DLD1 (cell line): ENCODE measurements around the gene SINHCAF.
"Not testable (repeated sequence)": the region's sequence is repeated elsewhere in the genome, so short reads cannot be mapped to it uniquely, and the experiment has no call there.

Experiments used
- in situ Hi-C: cut with HindIII; loops from 2 replicates; pipeline ENCODE4 v1.10.0; 2017; ENCODE audit warnings: low sequenced_read_pairs

SINHCAF gene, protein sequence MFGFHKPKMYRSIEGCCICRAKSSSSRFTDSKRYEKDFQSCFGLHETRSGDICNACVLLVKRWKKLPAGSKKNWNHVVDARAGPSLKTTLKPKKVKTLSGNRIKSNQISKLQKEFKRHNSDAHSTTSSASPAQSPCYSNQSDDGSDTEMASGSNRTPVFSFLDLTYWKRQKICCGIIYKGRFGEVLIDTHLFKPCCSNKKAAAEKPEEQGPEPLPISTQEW

DNA sequence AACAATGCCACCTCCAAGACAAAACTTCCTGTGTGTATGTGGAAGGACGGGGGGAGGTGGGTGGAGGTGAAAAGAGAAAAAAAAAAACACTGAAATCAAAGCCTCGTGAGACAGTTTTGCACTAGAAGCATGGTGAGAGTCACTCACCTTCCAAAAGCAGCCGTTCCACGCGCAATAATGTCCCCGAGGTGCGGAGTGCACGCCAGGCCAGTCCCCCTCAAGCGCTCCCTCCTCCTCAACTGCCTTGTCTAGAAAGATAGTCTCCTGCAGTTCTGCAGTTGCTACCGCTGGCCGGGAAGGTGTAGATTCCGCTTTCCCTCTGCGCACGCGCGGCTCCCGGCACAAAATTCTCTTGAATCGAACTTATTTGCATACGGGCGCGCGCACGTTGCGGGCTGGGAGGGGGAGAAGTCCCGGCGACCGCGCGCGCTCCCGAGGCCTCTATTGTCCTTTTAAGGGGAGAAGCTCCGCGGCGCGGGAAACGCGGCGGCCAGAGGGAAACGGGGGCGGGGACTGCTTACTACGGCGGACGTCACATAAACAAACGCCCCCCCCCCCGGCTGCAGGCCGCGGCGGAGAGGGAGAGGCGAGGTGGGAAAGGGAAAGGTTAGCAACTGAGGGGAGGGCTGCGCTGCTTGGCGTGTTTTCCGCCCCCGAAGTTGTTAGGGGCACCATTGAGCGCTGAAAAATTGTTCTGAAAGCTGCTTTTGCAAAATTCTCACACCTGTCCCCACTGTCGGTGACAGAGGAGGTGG is at the start of gene SINHCAF:
TSS of gene SINHCAF (minus strand) at position 274 of the 755 bp plus-strand sequence. CDS start 27,946 bp downstream, outside the sequence.
- in situ Hi-C loops: no loop called here

DNA sequence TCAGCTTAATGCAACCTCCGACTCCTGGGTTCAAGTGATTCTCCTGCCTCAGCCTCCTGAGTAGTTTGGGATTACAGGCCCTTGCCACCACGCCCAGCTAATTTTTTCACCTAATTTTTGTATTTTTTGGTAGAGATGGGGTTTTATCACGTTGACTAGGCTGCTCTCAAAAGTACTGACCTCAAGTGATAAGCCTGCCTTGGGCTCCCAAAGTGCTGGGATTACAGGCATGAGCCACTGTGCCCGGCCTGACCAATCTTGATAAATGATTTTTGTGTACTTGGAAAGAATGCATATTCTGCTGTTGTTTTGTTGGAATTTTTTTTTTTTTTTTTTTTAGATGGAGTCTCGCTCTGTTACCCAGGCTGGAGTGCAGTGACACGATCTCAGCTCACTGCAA is 49.5 kb upstream of the SINHCAF start:
- in situ Hi-C loops: not testable (repeated sequence)

DNA sequence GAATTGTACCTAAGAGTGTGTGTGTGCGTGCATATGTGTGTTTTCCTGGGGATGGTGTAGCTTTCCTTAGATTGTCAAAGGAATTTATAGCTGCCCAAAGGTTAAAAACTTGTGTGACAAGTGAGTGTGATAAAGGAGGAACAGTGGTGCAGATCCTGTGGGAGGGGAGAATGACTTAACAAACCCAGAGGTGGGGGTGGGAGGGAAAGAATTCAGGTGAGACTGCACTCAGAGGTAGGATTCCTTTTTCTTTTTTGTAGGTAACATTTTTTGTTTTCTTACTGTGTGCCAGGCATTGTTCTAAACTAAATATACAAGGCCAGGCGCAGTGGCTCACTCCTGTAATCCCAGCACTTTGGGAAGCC is 45.3 kb upstream of the SINHCAF start:
- in situ Hi-C loops: no loop called here

DNA sequence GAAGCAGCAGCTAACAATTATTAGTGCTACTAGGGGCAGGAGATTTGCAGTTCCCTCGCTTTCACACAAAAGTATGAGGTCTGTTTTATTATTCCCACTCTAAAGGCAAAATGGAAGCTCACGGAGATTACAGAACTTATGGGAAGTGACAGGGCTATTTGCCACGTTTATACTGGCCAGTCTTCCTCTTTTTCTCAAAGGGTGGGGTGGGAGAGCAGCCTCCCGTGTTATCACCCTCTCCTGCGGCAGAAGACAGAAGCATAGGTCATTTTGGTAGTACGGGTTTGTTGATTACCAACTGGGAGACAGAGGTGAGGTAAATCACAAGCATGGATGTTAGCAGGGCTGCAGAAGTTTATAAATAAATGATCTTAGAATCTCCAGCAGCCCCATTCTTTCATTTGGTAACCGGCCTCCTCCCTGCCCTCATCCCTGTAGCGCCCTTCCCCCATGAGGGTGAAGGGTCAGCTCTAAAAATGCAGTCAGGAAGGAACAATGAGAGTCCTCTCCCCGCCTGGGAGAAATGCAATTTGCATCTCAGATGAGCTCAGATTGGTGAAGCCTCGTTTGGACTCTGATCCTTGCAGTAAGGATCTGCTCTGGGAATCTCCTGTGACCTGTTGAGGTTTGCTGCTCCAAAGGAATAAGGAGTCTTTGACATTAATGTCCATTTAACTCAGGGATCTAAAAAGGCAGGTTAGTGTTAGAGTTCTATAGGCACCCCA is 44.7 kb upstream of the SINHCAF start:
- in situ Hi-C loops: no loop called here

DNA sequence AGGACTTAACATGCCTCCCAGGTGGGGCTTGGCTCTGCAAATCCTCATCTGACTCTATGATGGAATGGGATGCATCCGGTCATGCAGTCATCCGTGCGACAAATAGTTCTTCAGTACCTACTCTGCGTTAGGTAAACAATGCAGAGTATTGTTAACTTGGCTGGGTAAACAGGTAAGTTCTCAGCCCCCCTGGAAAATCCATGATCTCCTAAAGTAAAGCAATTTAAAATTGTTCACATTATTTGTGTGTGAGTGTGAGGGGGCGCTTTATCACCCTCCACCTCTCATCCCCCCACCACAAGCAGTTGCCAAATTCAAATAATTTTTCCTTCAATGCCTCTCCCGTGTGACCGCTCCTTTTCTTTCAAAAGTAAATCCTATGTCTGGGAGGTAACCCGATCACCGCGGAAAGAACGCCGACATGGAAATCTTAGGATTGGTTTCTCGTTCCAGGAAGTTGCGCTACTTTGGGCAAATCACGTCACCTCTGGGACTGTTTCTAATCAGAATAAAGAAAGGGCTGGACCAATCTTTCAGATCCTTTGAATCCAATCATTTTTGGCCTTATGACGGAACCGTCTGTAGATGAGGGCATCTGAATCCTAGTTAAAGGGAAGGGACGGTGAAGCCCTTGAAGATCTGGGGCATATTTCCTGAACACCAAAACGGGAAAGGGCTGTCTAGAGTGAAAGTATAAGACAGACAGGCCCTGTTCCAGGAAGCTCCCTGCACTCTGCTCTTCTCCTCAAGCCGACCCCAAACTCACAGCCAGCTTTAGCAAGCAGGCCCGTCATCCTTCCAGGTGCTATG is 44.0 kb upstream of the SINHCAF start:
- in situ Hi-C loops: no loop called here

DNA sequence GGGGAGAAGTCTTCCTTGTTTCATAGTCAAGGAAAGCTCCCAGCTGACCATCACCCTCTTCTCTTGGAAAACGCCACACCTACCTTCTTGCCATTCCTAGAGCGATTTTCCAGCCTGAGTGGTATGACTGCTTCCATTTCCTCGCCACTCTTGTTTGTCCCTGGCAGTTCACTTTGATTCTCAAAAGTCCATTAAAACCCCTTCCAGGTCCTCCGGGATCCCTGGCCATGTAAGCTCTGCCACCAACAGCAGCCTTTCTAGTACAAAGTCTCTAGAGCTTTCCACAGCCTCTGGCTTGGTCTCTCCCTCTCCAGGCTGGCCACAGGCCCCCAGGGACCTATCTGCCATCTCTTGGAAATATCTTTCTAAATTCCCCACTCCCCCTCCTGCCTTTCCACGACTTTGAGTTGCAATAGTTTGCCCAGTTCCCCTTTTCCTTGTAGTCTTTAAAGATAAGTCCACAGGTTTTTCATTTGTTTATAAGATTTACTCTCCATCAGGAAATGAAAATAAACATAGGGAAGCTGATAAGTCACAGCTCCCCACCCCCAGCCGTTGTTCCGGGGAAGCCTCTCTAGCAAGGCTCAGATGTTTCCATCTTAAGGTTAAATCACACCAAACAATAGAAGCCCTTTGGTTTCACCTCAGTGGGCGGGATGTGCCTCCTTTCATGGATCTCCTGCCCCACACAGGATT is 42.9 kb upstream of the SINHCAF start:
- in situ Hi-C loops: no loop called here

GRCh38 chr12:31366104-31366621 is 40.2 kb upstream of the SINHCAF start:
- in situ Hi-C loops: no loop called here

DNA sequence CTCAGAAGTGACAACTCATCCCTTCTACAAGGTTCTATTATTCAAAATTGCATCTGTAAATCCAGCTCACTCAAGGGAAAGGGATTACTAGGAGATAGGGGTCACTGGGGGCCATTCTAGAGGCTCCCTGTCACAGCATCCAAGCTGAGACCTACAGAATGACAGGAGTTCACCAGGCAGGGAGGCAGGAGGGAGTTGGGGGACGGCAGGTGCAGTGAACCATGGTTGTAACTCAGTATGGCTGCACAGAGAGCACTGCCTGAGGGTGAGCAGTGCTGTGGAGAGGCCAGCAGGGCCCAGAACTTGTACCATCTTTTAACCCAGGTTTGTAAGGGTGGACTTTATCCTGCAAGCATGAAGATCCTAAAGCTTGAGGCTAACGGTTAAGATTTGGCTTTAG is 37.9 kb upstream of the SINHCAF start:
- in situ Hi-C loops: no loop called here

DNA sequence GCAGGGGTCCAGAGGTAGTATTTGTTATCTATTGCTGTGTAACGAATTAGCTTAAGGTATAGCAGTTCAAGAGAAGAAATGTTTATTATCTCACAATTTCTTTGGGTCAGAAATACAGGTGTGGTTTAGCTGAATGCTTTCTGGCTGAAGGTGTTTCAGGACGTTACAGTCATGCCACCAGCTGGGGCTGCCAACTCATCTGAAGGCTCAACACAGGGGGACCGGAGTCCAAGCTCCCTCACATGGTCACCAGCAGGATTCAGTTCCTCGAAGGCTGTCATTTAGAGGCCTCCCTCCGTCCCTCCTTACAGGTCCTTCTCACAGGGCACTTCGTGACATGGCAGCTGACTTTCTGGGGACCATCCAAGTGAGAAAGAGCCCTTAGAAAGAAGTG is 37.5 kb upstream of the SINHCAF start:
- in situ Hi-C loops: no loop called here

DNA sequence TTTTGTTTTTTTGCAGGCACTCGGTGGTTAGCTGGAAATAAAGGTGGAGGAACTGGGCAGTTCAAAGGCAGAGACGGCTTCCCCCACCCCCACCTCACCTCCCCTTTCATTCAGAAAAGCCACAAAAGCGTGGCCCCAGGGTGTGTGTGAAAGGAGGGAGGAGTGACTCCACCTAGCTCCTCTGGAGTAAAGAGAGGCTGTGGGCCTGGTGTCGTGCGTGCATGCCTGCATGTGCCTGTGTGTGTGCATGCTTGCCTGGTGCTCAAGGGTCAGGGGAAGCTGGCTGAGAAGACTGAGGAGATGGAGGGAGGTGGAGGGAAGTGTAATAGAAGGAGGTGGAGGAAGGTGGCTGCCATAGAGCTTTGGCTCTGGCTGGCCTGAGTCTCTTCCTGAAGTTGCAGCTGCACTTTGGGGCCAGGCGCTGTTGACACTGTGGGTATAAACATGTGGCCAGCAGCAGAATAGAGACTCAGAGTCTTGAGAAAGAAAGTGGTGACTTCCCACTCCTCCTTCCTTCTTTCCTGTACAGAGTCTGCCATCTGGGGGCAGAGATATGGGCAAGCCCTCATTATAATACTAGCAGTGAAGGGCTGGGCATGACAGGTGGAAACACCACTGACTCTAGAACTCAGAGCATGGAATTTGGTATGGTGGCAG is 36.9 kb upstream of the SINHCAF start:
- in situ Hi-C loops: no loop called here

- in situ Hi-C loops: no loop called here
These were observed 36.3 kb upstream of the SINHCAF start for GRCh38 chr12:31362115-31362758.

- in situ Hi-C loops: no loop called here
These were observed 35.8 kb upstream of the SINHCAF start for GRCh38 chr12:31361730-31362114.

DNA sequence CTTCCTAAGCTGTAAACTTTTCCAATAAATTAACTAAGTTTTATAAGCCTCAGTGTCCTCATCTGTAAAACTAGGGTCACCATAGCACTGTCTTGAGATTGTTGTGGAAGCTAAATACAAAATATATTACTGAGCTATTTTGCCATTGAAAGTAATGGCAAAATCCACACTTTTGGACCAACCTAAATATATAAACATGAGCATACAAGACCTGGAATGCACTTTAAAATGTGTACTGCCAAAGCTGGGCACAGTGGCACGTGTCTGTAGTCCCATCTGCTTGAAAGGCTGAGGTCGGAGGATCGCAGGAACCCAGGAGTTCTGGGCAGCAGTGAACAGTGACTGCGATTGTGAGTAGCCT is 29.8 kb upstream of the SINHCAF start:
- in situ Hi-C loops: no loop called here

GRCh38 chr12:31353750-31354708 is 28.1 kb upstream of the SINHCAF start:
- in situ Hi-C loops: no loop called here

GRCh38 chr12:31346267-31346666 is 20.3 kb upstream of the SINHCAF start:
- in situ Hi-C loops: no loop called here

- in situ Hi-C loops: no loop called here
These were observed 17.2 kb upstream of the SINHCAF start for GRCh38 chr12:31343139-31343538.

GRCh38 chr12:31342286-31342685 is 16.3 kb upstream of the SINHCAF start:
- in situ Hi-C loops: no loop called here
